ENCODE measurements around the gene HK3.
A peak's percentile ranks its signal among the peaks of the same experiment; 100 is the strongest.

Gene HK3

DNA sequence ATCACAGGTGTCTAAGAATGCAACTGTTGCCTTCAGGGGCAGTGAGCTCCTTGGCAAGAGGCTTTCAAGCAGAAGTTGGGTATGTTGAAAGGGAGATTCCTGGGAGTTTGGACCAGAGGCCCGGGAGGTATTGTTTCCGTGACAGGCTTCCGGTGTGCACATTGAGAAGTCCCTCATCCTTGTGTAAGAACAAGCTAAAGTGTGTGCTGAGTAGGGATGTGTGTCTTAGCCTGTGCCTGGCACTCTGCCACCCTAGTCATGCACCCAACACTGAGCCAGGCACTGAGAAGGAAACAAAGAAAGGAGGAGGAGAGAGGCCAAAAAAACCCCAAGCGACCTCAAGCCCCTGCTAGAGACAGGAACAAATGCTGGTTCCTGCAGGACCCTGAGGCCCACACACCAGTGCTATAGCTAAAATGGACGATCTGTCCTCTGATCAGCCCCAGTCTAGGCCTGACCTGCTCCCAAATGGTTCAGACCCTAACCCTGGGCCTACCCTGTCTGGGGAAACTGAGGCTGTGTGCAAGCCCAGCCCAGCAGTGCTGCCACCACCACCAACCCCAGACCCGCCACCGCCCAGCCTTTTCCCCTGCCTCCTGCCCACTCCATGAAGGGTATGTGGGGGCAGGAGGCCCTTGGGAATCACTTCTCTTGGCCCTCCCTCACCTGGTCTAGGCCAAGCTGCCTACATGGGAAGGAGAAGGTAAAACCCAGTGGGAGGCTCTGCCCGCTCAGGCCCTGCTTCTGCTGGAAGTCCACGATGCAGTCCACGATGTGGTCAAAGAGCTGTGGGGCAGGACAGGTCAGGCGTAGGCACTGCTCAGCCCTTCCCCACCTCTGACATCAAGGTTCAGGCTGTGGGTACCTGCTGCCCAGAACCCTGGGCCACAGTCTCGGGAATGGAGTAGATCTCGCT is 12.6 kb downstream of the HK3 start:
- DNase-seq, result peak in 3 of 10 donors; percentile 59 to 72 (median 68)
- intact Hi-C loops (cut with DNase I), result no loop called here

DNA sequence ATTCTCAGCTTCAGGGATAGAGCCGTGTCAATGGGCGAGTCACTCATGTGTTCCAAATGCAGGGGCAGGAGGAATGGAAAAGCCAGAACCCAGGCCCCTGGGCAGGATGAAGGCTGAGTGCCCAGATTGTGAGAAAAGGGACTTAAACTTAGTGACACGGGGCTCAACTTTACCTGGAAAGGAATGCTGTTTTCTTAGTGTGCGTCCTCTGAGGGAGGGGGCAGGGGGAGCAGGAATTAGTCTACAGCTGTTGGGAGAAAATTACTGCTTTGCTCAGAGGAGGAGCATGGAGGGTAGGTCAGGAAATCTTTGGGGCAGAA is 14.6 kb downstream of the HK3 start:
- intact Hi-C loops (cut with DNase I), result no loop called here
- peak in 1 of 10 donors; percentile 43 for DNase-seq

DNA sequence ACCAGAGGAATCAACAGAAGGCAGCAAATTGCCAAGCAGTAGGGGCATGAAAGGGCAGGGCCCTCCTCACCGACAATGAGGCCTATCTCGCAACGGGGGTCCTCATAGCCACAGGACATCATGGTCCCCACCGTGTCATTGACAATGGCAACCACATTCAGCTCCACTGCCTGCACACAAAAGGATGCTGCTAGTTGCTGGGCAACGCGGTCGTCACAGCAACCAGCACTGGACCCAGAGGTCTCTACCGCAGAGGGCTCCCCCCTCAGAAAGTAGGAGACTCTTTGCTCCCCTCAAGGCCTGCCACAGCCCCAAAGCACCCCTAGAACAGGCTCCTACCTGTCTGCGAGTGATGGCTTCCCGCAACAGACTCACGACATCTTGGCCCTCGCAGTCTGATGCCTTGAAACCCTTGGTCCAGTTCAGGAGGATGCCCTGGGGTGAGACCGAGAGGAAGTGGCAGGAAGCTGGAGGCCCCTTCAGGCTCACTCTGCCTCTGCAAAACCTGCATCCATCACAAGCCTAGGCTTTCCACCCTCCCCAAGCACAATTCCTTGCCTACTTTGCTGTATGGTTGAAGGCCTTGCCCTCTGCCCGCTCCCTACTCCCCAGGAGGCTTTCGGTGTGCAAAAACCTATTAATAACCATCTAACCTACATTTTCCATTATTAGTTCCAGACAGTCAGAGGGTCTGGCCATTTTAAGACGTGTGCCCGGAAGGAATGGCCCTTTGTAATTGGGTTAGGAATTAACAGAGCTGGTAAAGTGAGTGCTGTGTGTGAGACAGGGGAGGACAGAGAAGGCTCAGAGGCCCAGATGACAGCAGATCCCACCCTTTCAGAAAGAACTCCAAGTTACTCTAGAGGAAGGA is 15.2 kb downstream of the HK3 start:
- peak in 4 of 10 donors; percentile 8 to 74 (median 39) for DNase-seq
- intact Hi-C loops (cut with DNase I), result no loop called here

DNA sequence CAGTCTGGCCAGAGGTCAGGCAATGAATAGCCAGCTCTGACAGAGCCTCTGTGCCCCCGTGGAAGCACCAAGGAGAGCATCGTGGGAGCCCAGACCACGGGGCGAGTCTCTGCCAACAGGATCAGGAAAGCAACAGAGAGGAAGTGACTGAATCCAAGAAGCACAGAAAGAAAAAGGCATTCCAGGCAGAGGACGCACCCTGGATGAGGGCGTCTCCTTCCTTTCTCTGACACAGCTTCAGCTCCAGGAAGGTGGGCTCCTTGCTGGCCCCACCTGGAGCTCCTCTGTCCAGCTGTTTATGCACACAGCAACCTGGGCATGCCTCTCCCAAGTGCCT is 16.6 kb downstream of the HK3 start:
- DNase-seq, result peak in 3 of 10 donors; percentile 33 to 55 (median 45)
- intact Hi-C loops (cut with DNase I), result no loop called here

DNA sequence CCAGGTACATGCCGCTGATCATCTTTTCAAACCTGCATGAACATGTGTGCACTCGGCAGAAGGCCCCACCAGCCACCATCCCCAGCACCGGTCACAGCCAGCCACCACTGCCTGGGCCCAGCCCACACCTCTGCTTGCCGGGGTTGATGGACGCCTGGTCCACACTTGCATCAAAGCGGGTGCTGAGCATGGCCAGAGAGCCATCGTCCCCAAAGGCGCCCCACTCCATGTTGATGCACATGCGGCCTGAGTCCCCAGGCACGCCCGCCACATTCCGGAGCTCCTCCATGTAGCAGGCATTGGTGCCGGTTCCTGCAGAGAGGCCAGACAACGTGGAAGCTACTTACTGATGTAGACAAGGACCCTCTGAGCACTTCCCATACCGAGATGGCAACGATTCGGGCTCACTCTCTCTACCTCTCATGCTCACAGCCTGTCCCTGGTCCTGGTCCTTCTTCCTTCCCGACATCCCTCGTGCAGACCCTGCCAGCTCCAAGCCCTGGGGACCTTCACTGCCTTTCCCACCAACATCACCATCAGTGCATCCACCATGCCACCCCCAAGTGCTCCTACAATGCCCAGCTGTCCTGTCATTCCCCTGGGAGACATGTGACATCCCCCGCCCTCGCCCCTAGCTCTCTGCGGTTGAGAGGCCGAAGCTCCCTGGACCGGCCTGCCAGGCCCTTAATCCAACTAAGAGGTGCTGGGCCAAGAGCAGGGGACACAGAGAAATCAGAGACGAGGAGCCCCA is 17.2 kb downstream of the HK3 start:
- DNase-seq, result peak in 5 of 10 donors; percentile 6 to 85 (median 69)
- intact Hi-C loops (cut with DNase I), result no loop called here

DNA sequence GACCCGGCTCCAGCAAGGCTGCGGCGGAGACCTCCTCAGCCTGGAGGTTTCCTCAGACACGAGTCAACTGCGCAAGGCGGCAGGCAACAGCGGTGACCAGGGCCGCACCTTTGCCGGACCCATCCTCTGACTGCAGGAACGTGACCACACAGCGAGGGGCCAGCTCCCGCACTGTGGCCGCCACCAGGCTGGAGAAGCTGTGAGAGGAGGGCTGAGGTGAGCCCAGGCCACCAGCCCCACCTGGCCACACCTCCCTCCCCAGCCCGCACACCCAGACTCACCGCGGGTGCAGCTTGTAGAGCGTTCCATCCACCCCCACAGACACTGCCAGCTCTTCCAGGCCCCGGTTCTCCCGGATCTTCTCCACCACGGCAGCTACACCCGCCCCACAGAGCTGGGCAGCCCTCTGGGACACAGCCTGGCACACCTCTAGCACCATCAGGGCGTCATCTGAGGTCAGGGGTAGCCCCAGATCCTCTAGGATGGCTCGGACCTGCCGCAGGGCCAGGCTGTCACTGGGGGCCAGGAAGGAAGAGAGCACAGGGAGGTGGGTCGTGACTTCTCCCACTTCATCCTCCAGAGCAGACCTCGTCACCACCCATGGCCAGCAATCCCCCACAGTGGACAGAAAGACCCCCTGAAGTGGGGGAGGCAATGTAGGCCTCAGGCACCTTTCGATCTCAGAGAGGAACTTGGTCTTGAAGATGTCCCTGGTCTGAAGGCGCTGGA is 18.0 kb downstream of the HK3 start:
- DNase-seq, result peak in 3 of 10 donors; percentile 8 to 88 (median 81)
- intact Hi-C loops (cut with DNase I), result no loop called here

DNA sequence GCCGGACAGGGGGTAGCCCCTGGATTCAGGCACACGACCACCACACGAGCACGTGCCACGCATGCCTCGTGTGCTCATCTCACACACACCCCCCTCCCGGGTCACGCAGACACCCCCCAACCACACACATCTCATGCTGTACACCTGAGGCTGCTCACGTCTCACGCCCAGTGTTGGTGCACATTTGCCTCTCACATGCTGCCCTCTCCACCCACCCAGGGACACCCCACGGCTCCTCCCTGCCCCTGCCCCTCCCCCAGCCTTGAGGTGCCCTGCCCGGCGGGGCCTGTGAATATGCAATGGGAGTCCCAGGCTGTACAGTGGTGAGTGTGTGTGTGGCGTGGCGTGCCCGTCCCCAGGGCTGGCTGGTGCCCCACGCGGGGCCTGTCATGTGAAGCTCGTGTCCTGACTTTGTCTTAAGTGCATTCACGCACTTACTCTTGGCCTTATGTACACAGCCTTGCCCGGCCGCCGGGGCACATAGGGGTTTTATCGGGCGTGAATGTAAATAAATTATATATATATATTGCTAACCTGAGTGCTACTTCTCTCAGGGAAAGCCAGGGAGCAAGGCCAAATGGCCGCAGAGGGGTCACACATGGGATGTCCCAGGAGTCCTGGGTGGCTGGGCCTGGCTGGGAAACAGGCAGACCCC is 18.7 kb downstream of the HK3 start:
- intact Hi-C loops (cut with DNase I), result no loop called here
- DNase-seq, result peak in 4 of 10 donors; percentile 7 to 83 (median 50)

DNA sequence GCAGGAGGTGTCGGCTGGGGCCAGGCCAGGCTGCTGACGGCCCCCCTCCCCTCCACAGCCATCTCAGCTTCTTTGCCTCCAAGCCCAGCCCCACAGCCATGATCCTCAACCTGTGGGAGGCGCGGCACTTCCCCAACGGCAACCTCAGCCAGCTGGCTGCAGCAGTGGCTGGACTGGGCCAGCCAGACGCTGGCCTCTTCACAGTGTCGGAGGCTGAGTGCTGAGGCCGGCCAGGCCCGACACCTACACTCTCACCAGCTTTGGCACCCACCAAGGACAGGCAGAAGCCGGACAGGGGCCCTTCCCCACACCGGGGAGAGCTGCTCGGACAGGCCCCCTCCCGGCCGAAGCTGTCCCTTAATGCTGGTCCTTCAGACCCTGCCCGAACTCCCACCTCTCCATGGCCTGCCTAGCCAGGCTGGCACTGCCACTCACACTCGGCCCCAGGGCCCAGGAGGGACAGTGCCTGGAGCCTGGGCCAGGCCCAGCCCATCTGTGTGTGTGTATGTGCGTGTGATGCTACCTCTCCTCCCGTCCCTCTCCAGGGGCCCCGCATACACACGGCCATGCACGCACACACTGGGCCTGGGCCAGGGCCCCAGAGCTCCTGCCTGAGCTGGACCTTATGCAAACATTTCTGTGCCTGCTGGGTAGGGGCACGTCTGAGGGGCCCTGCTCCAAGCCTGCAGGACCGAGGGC is 19.3 kb downstream of the HK3 start:
- DNase-seq, result peak in 5 of 10 donors; percentile 8 to 82 (median 54)
- intact Hi-C loops (cut with DNase I), result no loop called here

DNA sequence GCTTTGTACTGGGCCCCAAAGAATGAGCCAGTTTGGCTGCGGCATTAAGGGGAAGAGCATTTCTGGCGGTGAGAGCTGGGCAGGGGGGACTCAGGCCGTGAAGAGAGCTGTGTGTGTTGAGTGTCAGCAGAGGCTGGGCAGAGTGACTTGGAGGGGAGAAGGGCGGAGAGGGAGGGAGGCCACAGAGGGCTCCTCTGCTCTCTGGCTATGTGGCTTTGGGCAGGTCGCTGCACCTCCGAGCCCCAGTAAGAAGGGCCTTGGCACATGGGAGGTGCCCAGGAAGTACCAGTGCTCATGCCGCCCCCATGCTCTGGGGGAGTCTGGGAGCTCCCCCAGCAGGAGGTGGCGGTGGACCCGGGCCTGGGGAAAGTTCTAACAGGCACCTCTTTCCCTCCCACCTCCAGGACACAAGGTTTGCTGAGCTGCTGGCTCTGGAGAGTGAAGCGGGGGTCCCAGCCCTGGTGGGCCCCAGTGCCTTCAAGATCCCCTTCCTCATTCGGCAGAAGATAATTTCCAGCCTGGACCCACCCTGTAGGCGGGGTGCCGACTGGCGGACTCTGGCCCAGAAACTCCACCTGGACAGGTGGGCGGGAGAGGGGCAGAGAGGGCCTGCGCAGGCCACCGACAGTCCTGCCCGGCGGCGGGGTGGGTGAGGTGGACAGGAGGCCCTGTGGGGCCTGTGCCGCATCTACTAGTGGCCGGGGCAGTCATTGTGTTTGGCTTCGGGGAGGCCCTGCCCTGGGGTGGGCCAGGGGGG is 20.1 kb downstream of the HK3 start:
- peak in 4 of 10 donors; percentile 1 to 45 (median 28) for DNase-seq
- intact Hi-C loops (cut with DNase I), result no loop called here

DNA sequence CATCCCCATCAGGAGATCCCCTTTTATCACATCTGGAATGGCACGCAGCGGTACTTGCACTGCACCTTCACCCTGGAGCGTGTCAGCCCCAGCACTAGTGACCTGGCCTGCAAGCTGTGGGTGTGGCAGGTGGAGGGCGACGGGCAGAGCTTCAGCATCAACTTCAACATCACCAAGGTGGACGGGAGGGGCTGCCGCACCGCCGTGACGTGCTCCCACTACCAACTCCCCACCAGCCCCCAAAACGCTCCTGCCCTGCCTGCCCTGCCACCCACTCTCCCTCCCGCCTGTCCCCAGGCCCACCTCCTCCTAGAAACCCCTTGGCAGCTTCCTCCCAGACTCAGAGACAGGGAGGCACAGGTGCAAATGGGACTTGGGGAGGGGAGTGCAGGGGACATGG is 20.7 kb downstream of the HK3 start:
- peak in 3 of 10 donors; percentile 9 to 79 (median 60) for DNase-seq
- intact Hi-C loops (cut with DNase I), result no loop called here

DNA sequence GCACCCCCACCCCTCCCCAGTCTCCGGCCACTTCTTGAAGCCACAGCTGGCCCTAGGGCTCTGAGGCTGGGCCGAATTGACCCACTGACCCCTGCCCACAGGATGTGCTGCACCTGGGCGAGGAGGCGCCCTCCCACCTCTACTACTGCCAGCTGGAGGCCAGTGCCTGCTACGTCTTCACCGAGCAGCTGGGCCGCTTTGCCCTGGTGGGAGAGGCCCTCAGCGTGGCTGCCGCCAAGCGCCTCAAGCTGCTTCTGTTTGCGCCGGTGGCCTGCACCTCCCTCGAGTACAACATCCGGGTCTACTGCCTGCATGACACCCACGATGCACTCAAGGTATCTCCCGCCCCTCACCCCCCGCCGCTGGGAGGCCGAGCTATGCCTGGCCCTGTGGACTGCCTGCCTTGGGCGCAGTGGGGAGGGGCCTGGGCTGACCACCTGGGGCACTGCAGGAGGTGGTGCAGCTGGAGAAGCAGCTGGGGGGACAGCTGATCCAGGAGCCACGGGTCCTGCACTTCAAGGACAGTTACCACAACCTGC is 21.3 kb downstream of the HK3 start:
- intact Hi-C loops (cut with DNase I), result no loop called here
- peak in 3 of 10 donors; percentile 66 to 81 (median 81) for DNase-seq

DNA sequence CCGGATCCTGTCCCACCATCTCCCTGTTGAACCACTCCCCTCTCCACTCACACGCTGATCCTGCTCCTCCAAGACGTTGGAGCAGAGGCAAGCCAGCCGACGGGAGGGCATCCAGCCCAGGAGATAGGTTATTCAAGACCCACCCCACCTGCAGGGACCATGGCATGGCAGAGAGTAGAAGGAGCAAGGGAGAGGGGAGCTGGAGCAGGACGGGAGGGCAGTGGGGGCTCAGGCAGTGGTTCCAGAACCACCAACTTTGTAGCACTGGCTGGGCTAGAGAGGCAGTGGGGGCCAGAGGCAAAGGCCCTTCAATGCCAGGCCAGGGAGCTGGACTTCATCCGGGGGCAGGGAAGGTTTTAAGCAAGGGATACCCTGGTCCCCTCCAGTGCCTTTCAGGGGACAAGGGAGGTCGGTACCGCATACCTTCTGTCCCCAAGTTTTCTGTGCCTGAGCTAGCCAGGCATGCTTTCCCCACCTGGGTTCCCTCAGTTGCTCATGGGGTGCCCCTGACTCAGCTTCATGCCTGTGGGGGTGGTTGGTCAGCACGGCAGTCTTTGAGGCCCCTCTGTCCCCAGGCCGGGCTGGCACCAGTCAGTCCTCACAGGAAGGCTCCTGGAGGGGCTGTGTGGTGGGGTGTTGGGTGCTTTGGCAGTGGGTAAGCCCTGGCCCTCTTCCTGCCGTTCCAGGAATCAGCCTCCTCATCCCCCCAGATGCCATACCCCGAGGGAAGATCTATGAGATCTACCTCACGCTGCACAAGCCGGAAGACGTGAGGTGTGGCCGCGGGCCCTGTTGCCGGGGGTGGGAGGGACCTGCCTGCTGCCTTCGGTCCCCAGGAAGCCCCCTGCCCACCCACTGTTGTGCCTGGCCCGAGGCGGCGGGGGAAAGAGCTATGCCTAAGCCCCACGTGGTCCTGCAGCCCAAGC is 22.4 kb downstream of the HK3 start:
- intact Hi-C loops (cut with DNase I), result no loop called here
- peak in 2 of 10 donors; percentile 67 to 71 for DNase-seq

DNA sequence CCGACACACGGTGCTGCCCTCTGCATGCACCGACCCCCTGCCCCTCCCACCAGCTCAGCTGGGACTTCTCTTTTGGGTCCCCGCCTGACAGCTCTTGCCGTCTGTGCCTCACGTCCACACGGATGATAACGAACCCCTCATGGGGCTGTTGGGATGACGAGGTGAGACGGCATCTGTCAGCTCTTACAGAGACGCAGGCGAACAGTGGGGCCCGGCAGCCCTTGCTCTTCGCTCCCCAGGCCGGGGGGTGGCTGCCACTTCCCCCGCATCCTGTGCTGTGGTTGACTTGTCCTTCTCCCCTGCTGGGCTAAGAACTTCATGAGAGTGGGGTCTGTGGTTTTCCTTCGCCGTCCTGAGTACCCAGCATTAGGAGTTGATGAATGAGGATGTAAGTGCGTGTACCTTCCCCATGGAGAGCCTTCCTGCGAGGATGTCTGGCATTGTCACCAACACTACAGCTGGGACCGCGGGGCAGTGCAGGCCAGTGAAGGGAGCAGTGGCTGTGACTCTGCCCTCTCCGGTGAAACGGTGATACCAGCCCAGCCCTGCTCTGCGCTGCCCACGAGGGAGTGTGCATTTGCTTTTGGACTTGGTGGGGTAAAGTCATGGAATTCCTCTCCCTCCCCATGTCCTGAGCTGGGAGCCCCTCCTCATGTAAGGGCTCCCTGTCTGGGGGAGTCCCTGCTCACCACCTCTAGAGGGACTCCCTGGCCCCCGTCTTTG is 23.2 kb downstream of the HK3 start:
- peak in 3 of 10 donors; percentile 59 to 83 (median 76) for DNase-seq

DNA sequence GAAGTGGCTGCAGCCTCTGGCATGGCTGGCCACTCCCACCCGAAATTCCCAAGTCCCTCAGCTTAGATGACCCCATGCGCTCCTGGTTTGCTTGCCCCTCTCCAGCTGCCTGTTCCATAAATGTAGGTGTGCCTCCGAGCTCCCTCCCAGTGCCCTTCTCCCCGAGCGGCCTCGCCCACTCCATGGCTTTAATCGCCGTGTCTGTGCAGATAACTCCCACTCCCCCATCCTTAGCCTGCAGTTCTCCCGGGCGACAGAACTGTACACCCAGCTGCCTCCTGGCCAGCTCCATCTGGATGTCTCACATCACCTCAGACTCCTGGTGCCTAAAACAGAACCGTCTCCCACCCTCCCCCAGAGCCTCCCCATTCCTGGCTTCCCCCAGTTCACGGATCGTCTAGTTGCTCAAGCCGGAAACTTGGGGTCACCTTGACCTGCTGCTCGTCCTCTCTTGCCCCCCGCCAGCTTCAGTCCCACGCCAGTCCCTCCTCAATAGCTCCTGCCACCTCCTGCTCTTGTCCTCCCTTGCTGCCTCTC is 24.1 kb downstream of the HK3 start:
- DNase-seq, result peak in 2 of 10 donors; percentile 86 to 88
- intact Hi-C loops (cut with DNase I), result no loop called here

More for the DNA sequence above, 23.2 kb downstream of the HK3 start:
- intact Hi-C loops (cut with DNase I), result no loop called here

DNA sequence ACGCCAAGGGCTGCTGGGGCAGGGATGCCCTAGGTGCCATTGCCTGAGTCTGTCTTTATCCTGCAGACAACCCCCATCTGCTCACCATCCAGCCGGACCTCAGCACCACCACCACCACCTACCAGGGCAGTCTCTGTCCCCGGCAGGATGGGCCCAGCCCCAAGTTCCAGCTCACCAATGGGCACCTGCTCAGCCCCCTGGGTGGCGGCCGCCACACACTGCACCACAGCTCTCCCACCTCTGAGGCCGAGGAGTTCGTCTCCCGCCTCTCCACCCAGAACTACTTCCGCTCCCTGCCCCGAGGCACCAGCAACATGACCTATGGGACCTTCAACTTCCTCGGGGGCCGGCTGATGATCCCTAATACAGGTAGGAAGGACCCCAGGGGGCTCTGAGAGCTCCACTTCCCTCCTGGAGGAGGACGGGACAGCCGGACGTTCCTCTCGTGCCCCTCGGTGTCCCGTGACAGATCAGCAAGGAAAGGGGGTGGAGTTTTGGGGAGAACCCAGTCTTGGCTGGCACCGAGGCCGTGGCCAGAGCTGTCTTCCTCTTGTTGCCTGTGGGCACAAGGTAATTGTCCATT is 24.9 kb downstream of the HK3 start:
- intact Hi-C loops (cut with DNase I), result no loop called here
- DNase-seq, result peak in 1 of 10 donors; percentile 76

Measured in posterior cingulate gyrus (tissue), 11 donors.